KOPT-K1 (cell line): ENCODE measurements around the gene UBE3B.
A peak's percentile ranks its signal among the peaks of the same experiment; 100 is the strongest.

Source experiments
- H3K27ac ChIP-seq: fragments of 200-600 bp; sonication (generic); 2 replicates; pipeline ENCODE4 v1.5.1; 2016; ENCODE audit warnings: antibody characterized with exemption, mild to moderate bottlenecking, low read depth, low read length; ENCODE audit not compliant: poor library complexity, severe bottlenecking
- H3K36me3 ChIP-seq: fragments of 200-600 bp; sonication (generic); 2 replicates; pipeline ENCODE4 v1.5.1; 2017; ENCODE audit warnings: antibody characterized with exemption, mild to moderate bottlenecking, low read length, moderate library complexity; ENCODE audit not compliant: insufficient read depth
- H3K9me3 ChIP-seq: fragments of 200-600 bp; sonication (generic); 2 replicates; pipeline ENCODE4 v1.5.1; 2017; ENCODE audit warnings: antibody characterized with exemption, low read length, mild to moderate bottlenecking; ENCODE audit not compliant: insufficient read depth, poor library complexity, severe bottlenecking

The UBE3B gene

DNA sequence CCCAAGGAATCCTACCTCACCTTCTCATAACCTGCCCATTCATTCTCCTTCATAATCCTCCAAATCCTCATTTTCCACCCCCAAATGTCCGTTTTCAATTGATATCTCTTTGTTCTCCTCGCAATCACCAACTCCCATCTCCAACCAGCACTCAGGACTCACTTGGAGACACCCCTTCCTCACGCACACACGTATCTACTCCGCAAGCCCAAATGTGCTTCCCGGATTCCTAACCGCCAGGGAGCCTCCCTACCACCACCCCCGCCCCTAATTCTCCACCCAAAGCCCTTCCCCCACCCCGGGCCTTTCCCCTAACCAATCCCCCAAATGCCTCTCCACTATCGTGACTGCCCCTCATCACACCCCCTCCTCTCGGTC, 638 bp upstream of the UBE3B start:
- Histone ChIP-seq H3K27ac (peak overlapping the region; percentile 92), H3K9me3 (no peaks in the 10 kb centered on the region), H3K36me3 (no peaks in the 10 kb centered on the region)

DNA sequence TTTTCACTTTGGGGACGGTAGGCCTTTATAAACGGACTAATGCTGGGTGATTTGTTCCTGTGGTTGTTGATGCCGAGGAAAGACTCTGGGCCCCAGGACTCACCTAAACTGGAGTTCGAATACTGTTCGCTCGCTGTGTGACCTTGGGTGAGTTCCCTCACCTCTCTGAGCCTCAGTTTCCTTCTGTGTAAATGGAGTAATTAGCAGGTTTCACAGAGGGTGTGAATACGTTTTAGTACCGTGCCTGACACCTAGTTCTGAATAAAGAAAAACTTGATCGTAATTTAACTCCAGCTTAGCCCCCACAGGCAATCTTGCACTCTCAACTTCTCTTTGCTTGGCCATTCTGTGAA, 505 bp downstream of the UBE3B start:
- Histone ChIP-seq H3K36me3 (no peaks in the 10 kb centered on the region), H3K27ac (peak overlapping the region; percentile 92)

DNA sequence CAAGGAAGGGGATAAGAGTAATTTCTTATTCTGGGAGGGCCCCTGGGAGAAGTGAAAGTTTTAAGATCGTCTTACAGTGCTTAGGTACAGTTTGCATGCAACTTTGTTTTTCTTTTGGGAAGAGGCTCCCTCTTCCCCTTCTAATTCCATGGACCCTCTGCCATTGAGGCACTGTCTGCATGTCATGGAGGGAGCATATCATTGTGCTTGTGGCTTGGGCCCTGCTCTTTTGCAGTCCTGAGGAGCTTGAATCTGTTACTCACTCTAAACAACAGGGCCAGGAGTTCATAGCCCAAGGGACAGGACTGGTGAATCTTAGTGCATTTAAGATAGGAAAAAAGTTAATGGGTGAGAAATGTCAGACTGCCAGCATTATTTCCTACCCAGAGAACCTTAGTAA, 2.3 kb downstream of the UBE3B start:
- Histone ChIP-seq H3K27ac (no peak overlapping the region), H3K36me3 (peaks cover 17% of the 10 kb centered on the region), H3K9me3 (no peaks in the 10 kb centered on the region)

More for the DNA sequence above, 505 bp downstream of the UBE3B start:
- H3K9me3 ChIP-seq: no peaks in the 10 kb centered on the region

DNA sequence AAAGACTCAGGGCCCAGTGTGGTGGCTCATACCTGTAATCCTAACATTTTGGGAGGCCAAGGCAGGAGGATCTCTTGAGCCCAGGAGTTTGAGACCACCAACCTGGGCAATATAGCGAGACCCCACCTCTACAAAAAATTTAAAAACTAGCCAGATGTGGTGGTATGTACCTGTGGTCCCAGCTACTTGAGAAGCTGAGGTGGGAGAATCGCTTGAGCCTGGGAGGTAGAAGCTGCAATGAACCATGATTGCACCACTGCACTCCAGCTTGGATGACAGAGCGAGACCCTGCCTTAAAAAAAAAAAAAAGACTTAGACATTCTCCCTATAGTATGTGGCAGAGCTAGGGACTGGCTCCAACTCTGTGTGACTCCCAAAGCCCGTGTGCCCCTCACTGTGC, 2.9 kb downstream of the UBE3B start:
- Histone ChIP-seq H3K36me3 (peaks cover 23% of the 10 kb centered on the region), H3K27ac (no peak overlapping the region), H3K9me3 (no peaks in the 10 kb centered on the region)

DNA sequence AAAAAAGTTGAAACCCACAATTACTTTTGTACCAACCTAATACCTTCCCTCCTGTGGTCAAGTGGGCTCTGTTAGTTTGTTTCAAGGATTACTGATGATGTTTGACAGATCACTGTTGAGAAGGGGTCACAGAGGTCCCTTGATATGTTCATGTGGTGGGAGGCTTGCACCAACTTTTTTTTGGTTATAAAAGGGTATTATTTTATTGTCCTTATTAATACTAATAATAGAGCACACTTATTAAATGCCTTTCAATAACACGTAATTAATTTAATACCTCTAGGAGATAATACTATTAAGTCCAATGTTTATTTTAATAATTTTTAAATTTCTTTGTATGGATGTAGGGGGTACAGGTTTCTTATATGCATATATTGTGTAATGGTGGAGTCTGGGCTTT, 4.4 kb downstream of the UBE3B start:
- no peak overlapping the region for H3K27ac ChIP-seq
- H3K9me3 ChIP-seq: no peaks in the 10 kb centered on the region
- peaks cover 38% of the 10 kb centered on the region for H3K36me3 ChIP-seq

DNA sequence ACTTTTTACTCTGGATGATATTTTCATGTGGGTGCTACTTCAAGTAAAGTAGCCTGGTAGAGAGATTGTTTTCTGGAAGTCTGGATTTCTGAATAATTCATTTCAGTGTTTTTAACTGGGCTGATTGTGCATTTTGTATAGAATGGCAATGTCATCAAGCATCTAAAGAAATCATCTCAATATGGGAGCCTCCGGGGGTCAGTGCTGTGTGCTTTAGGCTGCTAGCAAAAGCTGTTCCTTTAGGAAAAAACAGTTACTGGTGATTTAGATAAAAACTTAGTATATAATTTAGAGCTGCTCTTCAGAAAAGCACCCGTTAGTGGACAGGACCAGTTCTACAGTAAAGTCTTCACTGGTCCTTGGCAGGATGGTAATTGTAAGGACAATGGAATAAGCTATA, 5.1 kb downstream of the UBE3B start:
- H3K9me3 ChIP-seq: no peaks in the 10 kb centered on the region
- no peak overlapping the region for H3K27ac ChIP-seq
- H3K36me3 ChIP-seq: peaks cover 44% of the 10 kb centered on the region

DNA sequence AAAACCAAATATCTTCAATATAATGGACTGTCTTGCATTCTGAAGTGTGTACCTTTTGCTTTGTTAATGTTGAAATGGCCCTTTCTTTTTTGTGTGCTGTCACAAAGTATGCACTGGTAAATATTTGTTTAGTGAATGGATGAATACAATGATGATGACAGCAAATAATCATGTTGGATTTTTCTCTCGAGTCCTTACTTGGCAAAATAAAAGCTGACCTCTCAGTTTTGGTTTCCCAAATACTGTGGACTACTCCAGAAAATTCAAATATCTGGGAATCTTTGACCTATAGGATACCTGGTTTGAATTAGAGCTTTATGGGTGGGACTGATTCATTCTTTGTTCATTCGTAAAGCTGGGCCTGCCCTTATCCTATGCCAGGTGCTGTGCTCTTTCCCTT, 5.5 kb downstream of the UBE3B start:
- H3K9me3 ChIP-seq: no peaks in the 10 kb centered on the region
- H3K27ac ChIP-seq: no peak overlapping the region
- H3K36me3 ChIP-seq: peaks cover 48% of the 10 kb centered on the region

DNA sequence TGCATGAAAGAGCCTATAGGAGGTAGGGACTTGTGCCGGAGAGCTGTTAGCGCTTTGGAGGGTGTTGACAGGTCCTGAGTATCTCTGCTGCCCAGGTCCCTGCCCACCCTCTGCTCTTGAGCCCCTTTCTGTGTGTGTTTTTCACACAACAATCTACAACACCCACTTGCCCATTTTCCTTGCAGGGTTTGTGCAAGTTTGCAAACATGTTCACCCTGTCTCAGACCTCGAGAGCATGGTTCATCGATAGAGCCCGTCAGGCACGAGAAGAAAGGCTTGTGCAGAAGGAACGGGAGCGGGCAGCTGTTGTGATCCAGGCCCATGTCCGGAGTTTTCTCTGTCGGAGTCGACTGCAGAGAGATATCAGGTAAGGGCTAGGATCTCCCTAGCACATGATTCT, 5.9 kb downstream of the UBE3B start:
- no peaks in the 10 kb centered on the region for H3K9me3 ChIP-seq
- no peak overlapping the region for H3K27ac ChIP-seq
- H3K36me3 ChIP-seq: peaks cover 53% of the 10 kb centered on the region

DNA sequence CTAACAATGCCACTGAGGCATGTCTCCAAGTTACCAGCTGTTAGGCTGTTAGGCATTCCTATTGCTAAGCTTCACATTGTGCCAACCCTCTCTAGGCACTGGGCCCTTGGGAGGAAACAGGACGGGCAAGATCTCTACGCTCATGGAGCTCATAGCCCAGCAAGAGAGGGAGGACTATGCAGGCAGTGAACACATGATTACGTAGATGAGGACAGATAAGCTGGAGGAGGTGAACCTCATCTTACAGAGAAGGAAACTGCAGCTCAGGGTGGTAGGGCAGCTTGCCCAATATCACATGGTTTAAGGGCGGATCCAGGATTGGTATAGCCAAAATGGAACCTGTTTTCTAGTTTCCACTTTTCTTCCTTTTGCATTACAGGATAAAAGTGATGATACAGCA, 7.8 kb downstream of the UBE3B start:
- no peak overlapping the region for H3K27ac ChIP-seq
- H3K9me3 ChIP-seq: no peaks in the 10 kb centered on the region
- H3K36me3 ChIP-seq: peaks cover 72% of the 10 kb centered on the region

DNA sequence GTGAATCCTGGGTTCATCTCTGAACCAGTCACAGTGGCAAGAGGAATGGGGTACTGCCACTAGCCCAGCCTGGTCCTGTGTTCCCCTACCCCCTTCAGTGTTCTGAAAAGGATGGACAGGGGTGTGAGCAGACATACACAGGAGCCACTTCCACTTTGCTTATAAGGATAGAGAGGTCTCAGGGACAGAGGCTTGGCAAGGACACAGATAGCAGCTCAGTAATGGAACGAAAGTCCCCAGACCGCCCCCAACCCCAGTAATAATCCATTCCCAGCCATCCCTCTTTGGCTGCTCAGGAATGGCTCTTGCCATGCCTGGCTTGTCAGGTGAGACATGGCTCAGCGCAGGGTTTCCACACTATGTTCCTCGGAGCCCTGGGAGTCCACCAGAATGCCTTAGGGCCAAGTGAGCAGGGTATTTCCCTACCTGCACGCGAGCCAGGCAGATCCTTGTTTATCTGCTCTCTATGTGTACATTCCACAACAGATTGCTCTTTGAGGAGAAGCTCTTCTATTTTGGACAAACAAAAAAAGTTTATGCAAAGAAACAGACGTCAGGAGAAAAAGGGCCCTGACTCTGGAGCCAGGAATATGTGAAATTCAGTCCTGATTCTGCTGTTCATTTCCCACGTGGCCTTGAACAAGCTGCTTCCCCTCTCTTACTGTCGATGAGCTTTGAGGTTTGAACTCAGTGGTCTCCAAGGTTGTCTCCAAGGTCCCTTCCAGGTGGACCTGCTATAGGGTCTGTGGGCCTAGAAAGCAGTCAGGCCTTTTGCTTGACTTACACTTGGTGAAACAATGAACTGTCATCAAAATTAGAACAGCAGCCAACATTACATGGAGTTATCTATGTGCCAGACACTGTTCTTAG, 10.0 kb downstream of the UBE3B start:
- Histone ChIP-seq H3K36me3 (peaks cover 94% of the 10 kb centered on the region), H3K27ac (no peak overlapping the region), H3K9me3 (no peaks in the 10 kb centered on the region)

DNA sequence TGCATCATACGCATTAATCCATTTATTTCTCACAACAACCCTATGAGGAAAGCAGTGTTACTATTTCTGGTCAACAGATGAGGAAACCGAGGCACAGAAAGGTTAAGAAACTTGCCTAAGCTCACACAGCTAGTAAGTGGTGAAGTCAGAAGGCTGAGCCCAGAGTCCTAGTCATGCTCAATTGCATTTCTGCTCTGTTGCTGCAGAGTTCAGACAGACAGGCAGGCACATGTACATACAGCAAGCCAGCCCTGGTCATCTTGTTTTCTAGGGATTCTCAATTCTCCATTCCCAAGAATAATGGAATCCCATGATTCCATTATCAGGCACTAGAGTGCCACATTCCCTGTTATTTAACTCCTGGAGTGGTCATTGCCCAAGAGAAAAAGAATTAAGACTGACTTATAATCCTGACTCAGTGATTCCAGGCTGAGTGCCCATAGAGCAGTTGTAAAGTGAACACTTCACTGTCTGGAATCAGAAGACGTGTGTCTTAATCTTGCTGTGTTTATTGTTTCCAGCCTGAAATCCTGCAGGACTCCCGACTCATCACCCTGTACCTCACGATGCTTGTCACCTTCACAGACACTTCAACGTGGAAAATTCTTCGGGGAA, 10.7 kb downstream of the UBE3B start:
- Histone ChIP-seq H3K9me3 (no peaks in the 10 kb centered on the region), H3K36me3 (peaks cover 98% of the 10 kb centered on the region), H3K27ac (no peak overlapping the region)

DNA sequence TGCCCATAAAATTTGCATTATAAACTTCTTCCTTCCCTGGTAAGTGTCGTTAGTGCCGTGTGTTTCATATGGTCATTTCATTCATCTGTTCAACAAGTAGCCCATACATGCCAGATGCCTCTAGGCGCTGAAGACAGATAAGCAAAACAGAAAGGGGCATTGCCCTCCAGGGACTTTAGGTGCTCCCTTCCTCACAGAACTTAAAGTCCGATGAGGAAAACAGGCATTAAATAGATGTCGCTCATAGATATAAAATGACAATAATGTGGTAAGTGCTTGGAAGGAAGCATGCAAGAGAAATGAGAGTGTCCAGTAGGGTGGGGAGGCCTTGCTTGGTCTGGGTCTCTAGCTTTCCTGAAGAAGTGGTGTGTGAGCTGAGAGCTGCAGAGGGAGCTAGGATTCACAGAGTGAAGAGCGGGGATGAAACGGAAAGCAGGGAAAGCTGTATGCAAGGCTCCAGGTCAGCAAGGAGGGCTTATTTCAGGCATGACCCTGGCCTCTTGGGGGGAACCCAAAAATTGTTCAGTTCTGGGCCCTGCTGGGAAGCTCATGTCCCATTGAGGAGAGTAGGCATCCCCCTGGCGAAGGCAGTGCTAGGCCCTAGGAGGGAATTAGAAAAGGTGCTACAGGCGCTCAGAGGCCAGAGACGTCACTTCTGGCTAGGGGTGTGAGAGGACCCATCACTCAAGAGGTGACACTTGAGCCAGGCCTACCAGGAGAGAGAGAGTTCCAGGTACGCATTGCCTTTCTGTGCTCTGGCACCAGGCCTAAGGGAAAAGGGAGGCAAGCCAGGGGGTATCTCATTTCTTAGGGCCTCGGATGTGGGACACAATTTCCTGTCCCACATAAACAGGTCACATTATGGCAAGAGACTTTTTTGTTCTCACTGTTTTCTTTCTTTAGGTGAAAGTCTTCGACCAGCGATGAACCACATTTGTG, 11.9 kb downstream of the UBE3B start:
- H3K36me3 ChIP-seq: peaks cover 93% of the 10 kb centered on the region

DNA sequence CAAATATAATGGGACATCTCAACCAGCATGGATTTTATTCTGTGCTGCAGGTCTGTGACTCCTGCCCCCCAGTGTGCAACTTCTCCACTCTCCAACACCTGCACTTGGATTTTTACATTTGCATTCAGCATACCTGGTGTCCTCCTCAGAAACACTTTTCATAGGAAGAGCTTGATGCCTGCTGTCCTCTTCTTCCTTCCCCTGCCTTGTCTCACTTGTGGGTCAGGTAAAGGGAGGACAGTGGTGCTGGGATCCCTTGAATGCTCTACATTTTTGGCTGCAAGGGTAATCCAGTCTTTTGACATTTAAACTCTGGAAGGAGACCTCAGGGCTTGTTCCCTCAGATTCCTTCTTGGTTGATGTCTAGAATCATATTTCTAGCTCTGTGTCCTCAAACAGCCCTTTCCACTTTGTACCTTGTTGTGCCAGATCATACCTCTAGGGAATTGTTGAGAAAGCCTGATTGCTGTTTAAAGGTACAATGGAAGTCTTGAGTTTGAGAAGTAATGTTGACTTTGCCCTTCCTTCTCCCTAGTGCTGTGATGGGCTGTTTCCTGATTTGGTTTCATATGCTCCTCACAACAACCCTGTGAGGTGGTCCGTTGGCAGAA, 12.6 kb downstream of the UBE3B start:
- peaks cover 91% of the 10 kb centered on the region for H3K36me3 ChIP-seq
- H3K27ac ChIP-seq: no peak overlapping the region
- H3K9me3 ChIP-seq: no peaks in the 10 kb centered on the region

More for the DNA sequence above, 11.9 kb downstream of the UBE3B start:
- H3K9me3 ChIP-seq: no peaks in the 10 kb centered on the region
- H3K27ac ChIP-seq: no peak overlapping the region

DNA sequence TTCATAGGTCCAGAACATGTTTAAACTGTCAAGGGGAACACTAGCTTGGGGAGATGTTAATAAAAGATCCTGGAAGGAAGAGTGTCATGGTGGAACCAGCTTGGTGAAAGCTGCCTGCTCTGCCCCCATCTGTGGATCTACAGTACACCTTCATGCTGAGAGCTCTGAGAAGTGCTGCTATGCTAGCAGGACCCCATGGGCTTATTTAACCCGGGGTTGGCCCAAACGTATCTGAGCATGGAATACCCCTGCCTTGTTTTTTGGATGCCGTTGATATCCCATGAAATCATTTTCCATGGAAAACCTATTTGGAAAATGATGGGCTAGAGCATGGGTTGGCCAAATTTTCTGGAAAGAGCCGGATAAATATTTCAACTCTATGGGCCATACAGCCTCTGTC, 14.2 kb downstream of the UBE3B start:
- Histone ChIP-seq H3K27ac (no peak overlapping the region), H3K9me3 (no peaks in the 10 kb centered on the region), H3K36me3 (peaks cover 83% of the 10 kb centered on the region)

DNA sequence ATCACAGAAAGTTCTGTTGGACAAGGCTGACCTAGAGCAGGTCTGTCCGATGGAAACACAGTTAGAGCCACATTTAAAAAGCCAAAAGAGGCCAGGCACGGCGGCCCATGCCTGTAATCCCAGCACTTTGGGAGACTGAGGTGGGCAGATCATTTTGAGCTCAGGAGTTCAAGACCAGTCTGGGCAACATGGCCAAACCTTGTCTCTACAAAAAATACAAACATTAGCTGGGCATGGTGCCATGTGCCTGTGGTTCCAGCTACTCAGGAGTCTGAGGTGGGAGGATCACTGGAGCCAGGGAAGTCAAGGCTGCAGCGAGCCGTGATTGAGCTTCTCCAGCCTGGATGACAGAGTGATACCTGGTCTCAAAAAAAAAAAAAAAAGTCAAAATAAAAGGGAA, 14.9 kb downstream of the UBE3B start:
- Histone ChIP-seq H3K9me3 (no peaks in the 10 kb centered on the region), H3K27ac (no peak overlapping the region), H3K36me3 (peaks cover 78% of the 10 kb centered on the region)
